K562 (cell line): Measurements from ENCODE around the gene SERGEF. TPM values are rescaled to one million over a fixed set of nuclear protein-coding genes. Genes with fewer than 3 reads are reported as not detected.
A peak's percentile ranks its signal among the peaks of the same experiment; 100 is the strongest.

Experiments
- CCAR2 ChIP-seq: fragments of 200-400 bp; formaldehyde crosslinking; IDR thresholded peaks from 2 replicates; pipeline ENCODE4 v1.6.1; 2017; ENCODE audit warnings: mild to moderate bottlenecking, low read depth, low read length
- CHD4 ChIP-seq: fragments of 200-600 bp; sonication (generic); IDR thresholded peaks from 3 replicates; pipeline ENCODE4 v1.6.1; 2012; ENCODE audit warnings: low read depth, mild to moderate bottlenecking, mixed read lengths, low read length, inconsistent platforms; ENCODE audit not compliant: insufficient read depth, insufficient replicate concordance, poor library complexity, severe bottlenecking
- FOXA3 ChIP-seq, 2 experiments: fragments of 450-650 bp in 1 of 2; sonication (generic) in 1 of 2; formaldehyde crosslinking; IDR thresholded peaks in 1 of 2; conservative IDR thresholded peaks in 1 of 2; 2 replicates each; pipeline versions ENCODE4 v1.4.0 to v1.8.0; 2020 to 2022; ENCODE audit warnings: mild to moderate bottlenecking in 2 of 2, missing genetic modification reagents in 1 of 2
- FOXM1 ChIP-seq, 2 experiments: fragments of 450-650 bp in 1 of 2; sonication (generic) in 1 of 2; formaldehyde crosslinking in 1 of 2; IDR thresholded peaks; 2 replicates each; pipeline versions ENCODE4 v1.6.1 to v1.9.0; 2017 to 2022; ENCODE audit warnings: low read depth in 2 of 2, mild to moderate bottlenecking in 2 of 2, missing genetic modification reagents in 1 of 2, moderate library complexity in 1 of 2
- HMG20B ChIP-seq: fragments of 250-450 bp; sonication (Bioruptor Pico); IDR thresholded peaks from 2 replicates; pipeline ENCODE4 v1.5.0; 2021; ENCODE audit warnings: mild to moderate bottlenecking
- HMGXB4 ChIP-seq: sonication (generic); formaldehyde crosslinking; IDR thresholded peaks from 2 replicates; pipeline ENCODE4 v1.8.1; 2023; ENCODE audit warnings: mild to moderate bottlenecking, missing genetic modification reagents
- MTA1 ChIP-seq: fragments of 450-650 bp; IDR thresholded peaks from 2 replicates; pipeline ENCODE4 v1.6.1; 2017; ENCODE audit warnings: borderline replicate concordance
- NKRF ChIP-seq: fragments of 450-650 bp; IDR thresholded peaks from 2 replicates; pipeline ENCODE4 v1.6.1; 2016; ENCODE audit warnings: borderline replicate concordance
- RBBP5 ChIP-seq: fragments of 200-600 bp; sonication (generic); IDR thresholded peaks from 2 replicates; pipeline ENCODE4 v1.6.1; 2012; ENCODE audit warnings: borderline replicate concordance, mild to moderate bottlenecking, low read length, control low read depth, inconsistent platforms; ENCODE audit not compliant: insufficient read depth, poor library complexity, severe bottlenecking
- RCOR1 ChIP-seq, 2 experiments: IDR thresholded peaks; 2 replicates each; pipeline ENCODE4 v1.6.1; 2012; ENCODE audit warnings: low read depth in 2 of 2, low read length in 2 of 2, borderline replicate concordance in 1 of 2, improper control_type of control experiment in 1 of 2
- ZNF24 ChIP-seq: fragments of 450-650 bp; IDR thresholded peaks from 2 replicates; pipeline ENCODE4 v1.6.1; 2016
- ZNF695 ChIP-seq: fragments of 450-650 bp; formaldehyde crosslinking; IDR thresholded peaks from 2 replicates; pipeline ENCODE4 v1.4.0; 2020; ENCODE audit warnings: mild to moderate bottlenecking, moderate library complexity
- ZNF785 ChIP-seq: fragments of 250-450 bp; sonication (Bioruptor Pico); IDR thresholded peaks from 2 replicates; pipeline ENCODE4 v1.4.0; 2020; ENCODE audit warnings: mild to moderate bottlenecking
- polyA plus RNA-seq, 8 experiments: library from polyadenylated mRNA; depleted of rRNA in 4 of 8; stranded (reverse) in 5 of 8; unstranded in 3 of 8; fragments of >200 nt; fragmentation: Nextera tagmentation in 2 of 8; fragmentation: Illumina TruSeq in 1 of 8; extraction: Ambion mirVana in 2 of 8; extraction: Trizol in 1 of 8; gene quantifications; 2 replicates each; pipeline versions ENCODE4 v1.2.1 to v1.2.3, GENCODE V29; 2011 to 2014; ENCODE audit warnings: inconsistent platforms in 1 of 8, missing spikeins in 1 of 8
- total RNA-seq, 7 experiments: library from RNA; depleted of rRNA in 6 of 7; stranded (reverse); fragments of >200 nt in 6 of 7; fragmentation: Illumina TruSeq in 2 of 7; extraction: Trizol in 2 of 7; gene quantifications; 2 replicates each; pipeline versions ENCODE4 v1.2.1 to v1.2.3, GENCODE V29; 2011 to 2021; ENCODE audit warnings: low replicate concordance in 1 of 7

SERGEF gene
- total and polyA plus RNA-seq, 9 of the 15 experiments (the other 6 are each of a cell fraction or from before 2014, with no cell fraction given) = 10.2 to 28.0 (median 19.9) TPM

GRCh38 chr11:18012122-18012905 lies 533 bp downstream of the SERGEF start (continued):
- TF ChIP-seq HMGXB4 (CRISPR knock-in tag) (0 out of 2 replicates have a peak, but pooled peaks have one; percentile 12), ZNF785 (CRISPR knock-in tag) (no peak), FOXA3 (CRISPR knock-in tag; conservative IDR thresholded peaks at IDR 0.05 in 1 of 2, IDR thresholded peaks at IDR 0.05 in 1 of 2) (peak in 1 of 2 experiments; percentile 55; a peak in 1 of 4 replicates), HMG20B (CRISPR knock-in tag) (no peak), NKRF (peak; percentile 59; the same call in 1 of the 2 replicates), CHD4 (no peak), MTA1 (no peak), RCOR1 (IDR thresholded peaks at IDR 0.05; ENCODE audit: borderline replicate concordance in 1 of 2, low read depth in 2 of 2, low read length in 2 of 2) (peak in 1 of 2 experiments; percentile 26; a peak in 1 of 4 replicates), FOXM1 (IDR thresholded peaks at IDR 0.05; ENCODE audit: low read depth) (no peak), FOXM1 (CRISPR knock-in tag; IDR thresholded peaks at IDR 0.05; ENCODE audit: low read depth) (0 out of 2 replicates have a peak, but pooled peaks have one; percentile 34), CCAR2 (no peak), ZNF695 (CRISPR knock-in tag) (no peak), RBBP5 (peak; percentile 69), ZNF24 (no peak)
